ENCODE measurements around the gene GEMIN7. TPM values are rescaled to one million over a fixed set of nuclear protein-coding genes. Genes with fewer than 3 reads are reported as not detected.

The GEMIN7 gene
- total and polyA plus RNA-seq, 2 experiments from 2014 or later = 48.8 to 69.0 TPM

- Histone ChIP-seq H3K27ac (no peak overlapping the region), H3K36me3 (replicated peaks; ENCODE audit: insufficient read depth, low read depth) (no peaks in the 10 kb centered on the region), H3K4me3 (no peak overlapping the region), H4K20me1 (ENCODE audit: insufficient read depth, poor library complexity, severe bottlenecking) (no peaks in the 10 kb centered on the region), H3K9me3 (ENCODE audit: low read depth) (no peaks in the 10 kb centered on the region), H3K4me1 (ENCODE audit: insufficient read depth) (no peaks in the 10 kb centered on the region), H3K9me2 (replicated peaks; ENCODE audit: insufficient read depth) (no peaks in the 10 kb centered on the region), H3K27me3 (no peaks in the 10 kb centered on the region), H3K79me2 (no peaks in the 10 kb centered on the region), H2AFZ (no peak overlapping the region), H3K4me2 (no peak overlapping the region)
- WGBS (ENCODE audit: low lambda C conversion rate, missing lambda C conversion rate) = 100% methylated on average over 4 of the region's 4 CpGs
- no peak for DNase-seq (ENCODE audit: low spot score)
- TF ChIP-seq CTCF (IDR thresholded peaks at IDR 0.05; ENCODE audit: poor library complexity) (no peak), EZH2 (IDR thresholded peaks at IDR 0.05; ENCODE audit: borderline replicate concordance) (no peak), EZH2phosphoT487 (IDR thresholded peaks at IDR 0.05; ENCODE audit: low read depth, severe bottlenecking, unreplicated experiment) (no peak)
These were observed 17.1 kb upstream of the GEMIN7 start for GRCh38 chr19:45061965-45062364.

- WGBS (ENCODE audit: low lambda C conversion rate, missing lambda C conversion rate) = 99% methylated on average over 41 of the region's 85 CpGs
- TF ChIP-seq EZH2 (IDR thresholded peaks at IDR 0.05; ENCODE audit: borderline replicate concordance) (no peak), EZH2phosphoT487 (IDR thresholded peaks at IDR 0.05; ENCODE audit: low read depth, severe bottlenecking, unreplicated experiment) (no peak), CTCF (IDR thresholded peaks at IDR 0.05; ENCODE audit: poor library complexity) (no peak)
- H3K36me3 ChIP-seq (replicated peaks; ENCODE audit: insufficient read depth, low read depth) = no peaks in the 10 kb centered on the region
These were observed 14.9 kb upstream of the GEMIN7 start for GRCh38 chr19:45063851-45064801.

DNA sequence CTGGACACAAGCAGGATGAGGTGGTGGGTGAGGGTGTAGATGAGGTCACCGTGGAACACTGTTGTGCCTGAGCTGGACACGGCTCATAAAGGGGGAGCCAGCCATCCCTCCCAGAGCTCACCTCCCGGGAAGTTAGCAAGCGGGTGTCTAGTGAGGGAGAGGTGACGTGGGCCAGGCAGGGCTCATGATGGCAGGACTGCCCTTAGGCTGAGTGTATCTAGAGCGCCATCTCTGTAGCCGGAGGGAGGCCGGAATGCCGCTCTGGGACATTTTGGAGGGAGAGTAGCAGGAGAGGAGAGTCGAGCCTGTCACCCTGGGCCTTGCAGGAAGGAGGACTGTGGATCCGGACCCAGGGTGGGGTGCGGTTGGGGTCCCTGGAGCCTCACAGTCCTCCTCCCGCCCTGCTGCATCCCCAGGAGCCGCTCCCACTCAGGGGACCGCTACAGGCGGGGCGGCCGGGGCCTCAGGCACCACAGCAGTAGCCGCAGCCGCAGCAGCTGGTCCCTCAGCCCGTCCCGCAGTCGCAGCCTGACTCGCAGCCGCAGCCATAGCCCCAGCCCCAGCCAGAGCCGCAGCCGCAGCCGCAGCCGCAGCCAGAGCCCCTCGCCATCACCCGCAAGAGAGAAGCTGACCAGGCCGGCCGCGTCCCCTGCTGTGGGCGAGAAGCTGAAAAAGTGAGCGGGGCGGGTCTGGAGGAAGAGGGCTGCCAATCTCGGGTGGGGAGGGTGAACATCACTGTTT is 12.0 kb upstream of the GEMIN7 start:
- WGBS (ENCODE audit: low lambda C conversion rate, missing lambda C conversion rate) = 95% methylated on average over 35 of the region's 38 CpGs
- TF ChIP-seq EZH2phosphoT487 (IDR thresholded peaks at IDR 0.05; ENCODE audit: low read depth, severe bottlenecking, unreplicated experiment) (no peak), EZH2 (IDR thresholded peaks at IDR 0.05; ENCODE audit: borderline replicate concordance) (no peak), CTCF (IDR thresholded peaks at IDR 0.05; ENCODE audit: poor library complexity) (no peak)

More at GRCh38 chr19:45063851-45064801, 14.9 kb upstream of the GEMIN7 start:
- H3K79me2 ChIP-seq = no peaks in the 10 kb centered on the region
- DNase-seq (ENCODE audit: low spot score) = no peak
- no peak overlapping the region for H2AFZ ChIP-seq
- no peaks in the 10 kb centered on the region for H3K9me2 ChIP-seq (replicated peaks; ENCODE audit: insufficient read depth)
- no peaks in the 10 kb centered on the region for H4K20me1 ChIP-seq (ENCODE audit: insufficient read depth, poor library complexity, severe bottlenecking)
- no peaks in the 10 kb centered on the region for H3K27me3 ChIP-seq
- H3K4me1 ChIP-seq (ENCODE audit: insufficient read depth) = no peaks in the 10 kb centered on the region
- H3K4me2 ChIP-seq = no peak overlapping the region
- H3K27ac ChIP-seq = no peak overlapping the region
- no peaks in the 10 kb centered on the region for H3K9me3 ChIP-seq (ENCODE audit: low read depth)
- no peak overlapping the region for H3K4me3 ChIP-seq

More for the DNA sequence above, 12.0 kb upstream of the GEMIN7 start:
- no peak overlapping the region for H3K4me2 ChIP-seq
- H3K27ac ChIP-seq = no peak overlapping the region
- no peak overlapping the region for H3K4me3 ChIP-seq
- H3K4me1 ChIP-seq (ENCODE audit: insufficient read depth) = no peaks in the 10 kb centered on the region
- no peaks in the 10 kb centered on the region for H3K79me2 ChIP-seq
- H3K27me3 ChIP-seq = no peaks in the 10 kb centered on the region
- no peaks in the 10 kb centered on the region for H3K9me2 ChIP-seq (replicated peaks; ENCODE audit: insufficient read depth)
- no peaks in the 10 kb centered on the region for H3K36me3 ChIP-seq (replicated peaks; ENCODE audit: insufficient read depth, low read depth)
- DNase-seq (ENCODE audit: low spot score) = no peak
- no peaks in the 10 kb centered on the region for H4K20me1 ChIP-seq (ENCODE audit: insufficient read depth, poor library complexity, severe bottlenecking)
- H2AFZ ChIP-seq = no peak overlapping the region
- H3K9me3 ChIP-seq (ENCODE audit: low read depth) = no peaks in the 10 kb centered on the region
